Tibial nerve (tissue), 4 donors: ENCODE results near the gene FAM171A1. TPM values are rescaled to one million over a fixed set of nuclear protein-coding genes. Genes with fewer than 3 reads are reported as not detected.

ENCODE experiments used
- DNase-seq, 2 donors: peaks; one replicate each; pipeline ENCODE4 v3.0.0-alpha.2; 2019; ENCODE audit warnings: low spot score in 2 of 2
- H3K27ac ChIP-seq, 4 donors: fragments of 200-600 bp; sonication (generic) in 3 of 4; one replicate each; pipeline ENCODE4 v1.5.1; 2017 to 2019; ENCODE audit warnings: mild to moderate bottlenecking in 1 of 4
- H3K27me3 ChIP-seq, 2 donors: fragments of 200-600 bp; sonication (generic) in 1 of 2; one replicate each; pipeline versions ENCODE4 v1.5.1 to v1.6.0; 2017 to 2019
- H3K36me3 ChIP-seq, 3 donors: fragments of 200-600 bp; sonication (generic); one replicate each; pipeline ENCODE4 v1.5.1; 2018 to 2019
- H3K4me1 ChIP-seq, 4 donors: fragments of 200-600 bp; sonication (generic) in 3 of 4; one replicate each; pipeline ENCODE4 v1.5.1; 2017 to 2019
- H3K4me3 ChIP-seq, 4 donors: fragments of 200-600 bp; sonication (generic) in 3 of 4; one replicate each; pipeline ENCODE4 v1.5.1; 2017 to 2019; ENCODE audit warnings: mild to moderate bottlenecking in 1 of 4, moderate library complexity in 1 of 4
- H3K9me3 ChIP-seq, 4 donors: fragments of 200-600 bp; sonication (generic) in 3 of 4; one replicate each; pipeline ENCODE4 v1.5.1; 2017 to 2019
- CTCF ChIP-seq, 5 experiments: fragments of 200-600 bp in 3 of 5; fragments of 450-650 bp in 2 of 5; sonication (generic) in 3 of 5; IDR thresholded peaks; one replicate each; pipeline ENCODE4 v1.5.1; 2016 to 2019; ENCODE audit warnings: antibody characterized with exemption in 5 of 5, mild to moderate bottlenecking in 3 of 5, moderate library complexity in 2 of 5
- EP300 ChIP-seq, 2 donors: sonication (generic); formaldehyde crosslinking; IDR thresholded peaks; one replicate each; pipeline ENCODE4 v1.6.1; 2017; ENCODE audit warnings: antibody characterized with exemption in 2 of 2, mild to moderate bottlenecking in 1 of 2
- POLR2A ChIP-seq, 2 donors: fragments of 450-650 bp; IDR thresholded peaks; one replicate each; pipeline ENCODE4 v1.6.1; 2017; ENCODE audit warnings: antibody characterized with exemption in 2 of 2, mild to moderate bottlenecking in 2 of 2, moderate library complexity in 2 of 2
- WGBS, 2 donors: methylation state at CpG; one replicate each; pipeline ENCODE4 v1.1.5; 2018; 5-methylcytosine and 5-hydroxymethylcytosine counted together
- total RNA-seq, 4 donors: library from RNA; depleted of rRNA; stranded (reverse); fragments of >200 nt; gene quantifications; one replicate each; pipeline ENCODE4 v1.1.0, GENCODE V29; 2016

FAM171A1 gene
- total RNA-seq, 4 donors from 2014 or later, result 15.3 to 31.2 (median 21.2) TPM

GRCh38 chr10:15253951-15254807, 116.9 kb downstream of the FAM171A1 start:
- Histone ChIP-seq H3K9me3 (no peaks in the 10 kb centered on the region), H3K27ac (peak overlapping the region in 3 of 4 donors; percentile 40 to 78 (median 47)), H3K27me3 (no peaks in the 10 kb centered on the region), H3K4me1 (peaks cover 0 to 49% (median 6%) of the 10 kb centered on the region in 4 donors), H3K4me3 (peak overlapping the region in 3 of 4 donors; percentile 6 to 42 (median 22)), H3K36me3 (no peaks in the 10 kb centered on the region)
- WGBS, 2 donors, result 61 to 62% methylated on average over 16 of the region's 16 CpGs
- TF ChIP-seq POLR2A (IDR thresholded peaks at IDR 0.05) (no peak), CTCF (IDR thresholded peaks at IDR 0.05) (no peak), EP300 (IDR thresholded peaks at IDR 0.05) (no peak)
- no peak for DNase-seq

- H3K4me1 ChIP-seq, result peaks cover 0 to 49% (median 6%) of the 10 kb centered on the region in 4 donors
- no peaks in the 10 kb centered on the region for H3K27me3 ChIP-seq
- DNase-seq, result no peak
- no peak for TF ChIP-seq POLR2A (IDR thresholded peaks at IDR 0.05)
- TF ChIP-seq EP300 (IDR thresholded peaks at IDR 0.05), result no peak
- no peak for TF ChIP-seq CTCF (IDR thresholded peaks at IDR 0.05)
- WGBS, 2 donors, result 93% methylated on average over 11 of the region's 11 CpGs
- H3K4me3 ChIP-seq, result no peak overlapping the region
- H3K9me3 ChIP-seq, result no peaks in the 10 kb centered on the region
- peak overlapping the region in 1 of 4 donors; percentile 17 for H3K27ac ChIP-seq
- H3K36me3 ChIP-seq, result peaks cover 0 to 6% (median 0%) of the 10 kb centered on the region in 3 donors
Measured at GRCh38 chr10:15252396-15252795, 118.7 kb downstream of the FAM171A1 start.

GRCh38 chr10:15251791-15252380, 119.2 kb downstream of the FAM171A1 start:
- Histone ChIP-seq H3K36me3 (peaks cover 0 to 11% (median 0%) of the 10 kb centered on the region in 3 donors), H3K27ac (peak overlapping the region in 1 of 4 donors; percentile 17), H3K27me3 (no peaks in the 10 kb centered on the region), H3K4me3 (no peak overlapping the region), H3K4me1 (peaks cover 0 to 44% (median 5%) of the 10 kb centered on the region in 4 donors), H3K9me3 (no peaks in the 10 kb centered on the region)
- TF ChIP-seq EP300 (IDR thresholded peaks at IDR 0.05) (no peak), CTCF (IDR thresholded peaks at IDR 0.05) (no peak), POLR2A (IDR thresholded peaks at IDR 0.05) (no peak)
- no peak for DNase-seq
- whole genome bisulfite sequencing, 2 donors, result 85 to 91% methylated on average over 11 of the region's 11 CpGs

- Histone ChIP-seq H3K4me3 (no peak overlapping the region), H3K27me3 (no peaks in the 10 kb centered on the region), H3K4me1 (no peaks in the 10 kb centered on the region), H3K27ac (no peak overlapping the region), H3K9me3 (no peaks in the 10 kb centered on the region), H3K36me3 (peaks cover 0 to 34% (median 0%) of the 10 kb centered on the region in 3 donors)
- 73 to 80% methylated on average over 3 of the region's 3 CpGs for WGBS, 2 donors
- TF ChIP-seq EP300 (IDR thresholded peaks at IDR 0.05) (no peak), POLR2A (IDR thresholded peaks at IDR 0.05) (no peak), CTCF (IDR thresholded peaks at IDR 0.05) (no peak)
- DNase-seq, result no peak
Measured at GRCh38 chr10:15245530-15245929, 125.6 kb downstream of the FAM171A1 start.
